Cardiac septum (tissue), 1 donor: ENCODE data around the gene TET2. TPM values are rescaled to one million over a fixed set of nuclear protein-coding genes. Genes with fewer than 3 reads are reported as not detected.
A peak's percentile ranks its signal among the peaks of the same experiment; 100 is the strongest.

Experiments used
- DNase-seq: peaks from one replicate; pipeline ENCODE4 v3.0.0-alpha.2; 2020; ENCODE audit warnings: low spot score
- intact Hi-C: fragments of 100-400 bp; cut with DNase I; formaldehyde crosslinking; loops from one replicate; pipeline ENCODE4 v1.14.0; 2022
- total RNA-seq: library from RNA; stranded (reverse); fragmentation: NEBNext Ultra II Directional; extraction: Animal tissue kit (Norgen Biotek cat#: 25700); gene quantifications from one replicate; pipeline ENCODE4 v1.2.1, GENCODE V29; 2021
- donor health status: DM: no; HTN: no; CAD: no.

The TET2 gene
- total RNA-seq, 1 donor from 2014 or later: 19.5 TPM

DNA sequence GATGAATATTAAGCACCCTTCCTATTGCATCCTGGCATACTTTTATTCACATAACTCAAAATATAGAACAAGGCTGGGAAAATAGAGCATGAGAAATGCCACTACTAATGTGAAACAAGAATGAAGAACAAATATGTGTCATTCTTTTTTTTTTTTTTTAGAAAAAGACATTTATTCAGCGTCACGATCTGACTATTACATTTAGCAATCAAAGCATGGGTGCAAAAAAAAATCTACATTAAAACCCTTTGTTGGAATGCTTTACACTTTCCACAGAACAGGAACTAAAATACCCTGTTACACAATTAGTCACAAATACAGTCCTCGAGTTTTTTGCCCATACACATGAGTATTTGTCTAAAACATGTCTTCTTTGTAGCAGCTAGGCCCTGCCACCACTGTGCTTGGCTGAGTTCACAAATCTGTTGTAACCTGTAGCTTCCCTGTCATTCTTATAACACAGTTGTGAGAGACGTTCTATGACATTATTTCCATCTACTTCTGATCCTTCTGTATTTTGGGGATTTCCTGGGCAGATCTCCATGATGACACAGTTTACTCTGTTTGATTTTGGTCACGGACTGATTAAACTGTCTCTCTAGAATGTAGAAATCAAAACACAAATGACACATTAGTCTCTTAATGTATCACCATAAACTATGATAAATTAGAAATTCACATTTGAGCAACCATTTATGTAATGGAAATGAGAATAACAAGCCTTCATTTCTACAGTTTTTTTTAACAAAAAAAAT is 9.4 kb upstream of the TET2 start:
- intact Hi-C loops: no loop called here
- DNase-seq: no peak

GRCh38 chr4:105139646-105140045 is 7.0 kb upstream of the TET2 start:
- intact Hi-C loops: loop anchor here (10.0 kb wide), 2 partner anchors 235 to 565 kb away; partner anchors contain the start of genes GSTCD and INTS12
- no peak for DNase-seq

DNA sequence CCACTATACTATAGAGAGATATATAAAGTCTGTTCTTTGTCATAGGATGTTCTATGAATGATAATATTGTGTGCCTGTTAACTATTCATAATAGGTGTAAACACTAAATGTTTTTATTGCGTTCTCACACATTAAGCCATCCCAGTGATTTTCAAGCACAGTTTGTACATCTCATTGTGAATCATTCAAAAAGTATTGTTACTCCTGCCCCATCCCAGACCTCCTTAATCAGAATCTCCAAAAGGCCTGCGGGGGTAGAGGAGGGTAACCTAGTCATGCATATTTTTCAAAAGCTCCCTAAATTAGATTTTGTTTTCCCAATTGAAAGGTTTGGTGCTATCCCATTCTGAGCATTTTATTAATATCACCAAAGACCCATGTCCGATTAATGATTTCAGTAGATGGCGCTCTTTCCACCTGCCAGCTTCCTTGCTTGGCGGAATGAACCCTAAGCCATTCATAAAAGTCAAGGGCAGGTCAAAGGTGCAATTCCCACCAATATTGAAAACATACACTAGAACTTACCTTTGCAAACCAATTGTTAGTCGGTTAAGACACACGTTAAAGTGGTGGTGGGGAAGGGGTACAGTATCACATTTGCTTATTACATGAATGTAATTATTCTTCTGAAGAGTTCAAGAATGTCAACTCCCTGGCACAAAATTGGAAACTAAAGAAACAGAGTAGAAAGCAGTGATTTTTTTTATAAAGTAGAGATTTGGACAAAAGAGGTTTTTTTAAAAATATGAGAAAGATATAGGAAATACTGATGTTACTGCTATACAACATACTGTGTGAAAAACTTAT is 5.8 kb upstream of the TET2 start:
- DNase-seq: no peak
- intact Hi-C loops: loop anchor here (10.0 kb wide), 2 partner anchors 234 to 564 kb away; partner anchors contain the start of genes GSTCD and INTS12

DNA sequence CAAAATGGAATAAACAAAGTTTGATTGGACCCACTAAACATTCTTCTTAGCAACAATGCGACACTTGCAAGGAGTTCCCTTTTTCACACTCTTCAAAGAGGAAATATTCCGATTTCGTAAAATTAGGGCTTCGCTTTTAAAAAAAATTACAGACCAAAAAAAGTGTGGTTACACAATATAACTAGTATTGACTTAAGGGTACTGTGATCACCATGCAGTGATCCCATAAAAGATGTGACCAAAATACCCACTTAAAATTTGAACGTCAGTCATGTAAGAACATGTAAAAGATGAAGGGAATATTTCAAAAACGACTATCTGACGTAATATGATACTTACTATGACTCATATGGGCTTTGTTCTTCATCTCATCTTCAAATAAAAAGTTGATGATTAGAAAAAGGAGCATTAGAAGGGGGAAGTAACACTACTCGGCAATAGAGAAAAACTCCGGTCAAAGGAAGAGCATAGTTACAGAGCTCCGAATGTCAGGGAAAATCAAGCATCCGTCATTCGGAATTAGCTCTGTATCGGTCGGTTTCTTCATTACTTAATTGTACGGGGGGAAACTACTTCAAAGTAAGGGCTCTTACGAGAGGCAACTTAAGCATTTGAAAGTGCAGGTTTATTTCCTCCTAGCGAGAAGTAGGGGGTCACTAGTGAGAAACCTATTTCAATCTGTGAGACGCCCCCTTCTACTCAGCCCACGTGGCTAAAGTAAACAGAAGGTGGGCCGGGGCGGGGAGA is 1.3 kb upstream of the TET2 start:
- no peak for DNase-seq
- intact Hi-C loops: loop anchor here (5.0 to 10.0 kb wide), 3 partner anchors 97 to 559 kb away; partner anchors contain the start of genes GSTCD and INTS12

DNA sequence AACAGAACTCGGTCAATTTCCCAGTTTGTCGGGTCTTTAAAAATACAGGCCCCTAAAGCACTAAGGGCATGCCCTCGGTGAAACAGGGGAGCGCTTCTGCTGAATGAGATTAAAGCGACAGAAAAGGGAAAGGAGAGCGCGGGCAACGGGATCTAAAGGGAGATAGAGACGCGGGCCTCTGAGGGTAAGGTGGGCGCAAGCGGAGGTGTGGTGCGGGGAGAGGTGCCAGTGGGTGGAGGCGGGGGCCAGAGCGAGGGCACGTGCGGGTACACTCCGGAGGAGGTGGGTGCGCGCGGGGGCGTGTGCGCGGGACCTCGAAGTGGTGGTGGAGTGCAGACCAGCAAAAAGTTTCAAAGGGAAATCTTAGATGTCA is 787 bp upstream of the TET2 start:
- DNase-seq: peak; percentile 78
- intact Hi-C loops: loop anchor here (2.0 to 10.0 kb wide), 5 partner anchors 45 to 559 kb away; partner anchors contain the start of genes GSTCD and INTS12

GRCh38 chr4:105147016-105147552 is 408 bp downstream of the TET2 start:
- DNase-seq: no peak
- intact Hi-C loops: loop anchor here (2.0 to 10.0 kb wide), 5 partner anchors 44 to 558 kb away; partner anchors contain the start of genes GSTCD and INTS12

- intact Hi-C loops: loop anchor here (2.0 to 10.0 kb wide), 5 partner anchors 43 to 557 kb away; partner anchors contain the start of genes GSTCD and INTS12
- DNase-seq: no peak
These were observed 981 bp downstream of the TET2 start for GRCh38 chr4:105147553-105148161.

DNA sequence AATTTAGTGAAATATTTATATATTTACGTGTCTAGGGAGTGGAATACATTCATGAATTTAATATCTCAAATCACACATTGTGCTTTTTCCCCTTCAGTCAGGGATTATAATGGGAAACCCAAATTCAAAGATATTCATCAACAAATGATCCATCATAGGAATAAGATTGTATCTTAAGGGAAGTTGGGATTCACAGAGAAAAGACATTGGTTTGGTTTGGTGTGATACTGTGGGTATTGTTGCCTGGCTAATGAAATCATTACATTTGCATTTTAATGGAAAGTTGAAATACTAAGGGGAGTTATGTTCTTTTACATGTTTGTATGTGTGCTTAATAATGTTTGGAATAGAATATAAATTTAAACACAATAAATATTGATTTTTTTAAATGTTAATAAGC is 1.7 kb downstream of the TET2 start:
- intact Hi-C loops: loop anchor here (5.0 to 10.0 kb wide), 3 partner anchors 94 to 556 kb away; partner anchors contain the start of genes GSTCD and INTS12
- DNase-seq: no peak

DNA sequence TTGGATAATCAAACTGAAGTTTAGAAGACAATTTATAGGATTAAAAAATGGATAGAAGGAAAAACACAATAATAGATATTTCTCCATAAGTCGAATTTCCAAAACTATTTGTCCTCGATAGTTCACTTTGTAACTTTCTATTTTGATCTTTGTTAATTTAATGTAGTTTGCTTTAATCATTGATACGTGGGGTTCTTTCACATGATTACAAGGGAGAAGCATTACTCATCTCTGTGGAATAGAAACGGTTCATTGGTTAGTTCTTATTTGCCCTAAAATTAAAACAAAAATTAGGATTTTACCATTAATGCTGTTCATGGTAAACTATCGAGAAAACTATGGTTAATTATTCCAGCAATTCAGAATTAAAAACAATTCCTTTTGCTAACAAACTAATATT is 2.1 kb downstream of the TET2 start:
- intact Hi-C loops: loop anchor here (5.0 to 10.0 kb wide), 3 partner anchors 94 to 556 kb away; partner anchors contain the start of genes GSTCD and INTS12
- no peak for DNase-seq

GRCh38 chr4:105149771-105150170 is 3.1 kb downstream of the TET2 start:
- DNase-seq: no peak
- intact Hi-C loops: loop anchor here (5.0 to 10.0 kb wide), 3 partner anchors 93 to 555 kb away; partner anchors contain the start of genes GSTCD and INTS12

GRCh38 chr4:105150503-105150902 is 3.8 kb downstream of the TET2 start:
- intact Hi-C loops: no loop called here
- DNase-seq: no peak

DNA sequence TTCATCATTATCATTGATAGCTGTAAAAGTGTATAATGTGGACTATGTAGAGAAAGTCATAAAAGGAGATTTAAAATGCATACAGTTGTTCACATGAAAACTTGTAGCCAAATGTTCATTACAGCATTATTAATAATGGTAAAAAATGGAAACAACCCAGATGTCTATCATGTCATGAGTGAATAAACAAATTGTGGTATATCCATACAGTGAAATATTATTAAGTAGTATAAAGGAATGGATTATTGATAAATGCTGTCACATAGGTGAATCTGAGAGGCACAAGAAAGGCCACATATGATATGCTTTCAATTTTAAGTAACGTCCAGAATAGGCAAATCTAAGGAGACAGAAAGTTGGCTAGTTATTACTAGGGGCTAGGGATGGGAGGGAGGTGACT is 7.1 kb downstream of the TET2 start:
- DNase-seq: no peak
- intact Hi-C loops: no loop called here

DNA sequence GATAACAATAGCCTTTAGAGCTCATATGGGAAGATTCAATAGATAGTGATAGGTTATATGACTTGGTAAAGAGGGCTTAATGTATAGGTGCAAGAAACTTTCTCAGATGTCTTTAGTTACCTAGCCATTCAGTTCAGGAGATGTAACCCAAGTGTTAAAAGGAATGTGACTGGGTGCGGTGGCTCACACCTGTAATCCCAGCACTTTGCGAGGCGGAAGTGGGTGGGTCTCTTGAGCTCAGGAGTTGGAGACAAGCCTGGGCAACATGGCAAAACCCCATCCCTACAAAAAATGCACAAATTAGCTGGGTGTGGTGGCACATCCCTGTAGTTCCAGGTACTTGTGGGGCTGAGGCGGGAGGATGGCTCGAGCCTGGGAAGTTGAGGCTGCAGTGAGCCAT is 7.9 kb downstream of the TET2 start:
- intact Hi-C loops: no loop called here
- DNase-seq: no peak

DNA sequence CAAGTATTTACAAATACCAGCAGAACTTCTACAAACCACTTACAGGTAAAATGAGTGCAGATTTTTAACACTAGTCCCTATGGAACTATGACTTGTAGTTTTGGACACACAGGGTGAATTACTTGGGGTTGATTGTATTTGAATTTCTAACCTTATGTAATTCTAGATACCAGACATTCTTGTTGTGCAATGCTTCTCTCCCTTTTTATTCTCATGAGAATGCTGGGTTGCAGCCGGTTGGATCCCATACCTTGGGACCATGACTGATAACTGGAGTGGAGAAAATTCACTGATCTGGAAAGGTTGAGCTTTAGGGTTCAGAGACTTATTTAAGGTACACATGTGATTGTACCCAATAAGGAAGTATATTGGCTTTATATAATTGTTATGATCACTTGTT is 8.8 kb downstream of the TET2 start:
- intact Hi-C loops: no loop called here
- no peak for DNase-seq

GRCh38 chr4:105158837-105159236 is 12.2 kb downstream of the TET2 start:
- no peak for DNase-seq

DNA sequence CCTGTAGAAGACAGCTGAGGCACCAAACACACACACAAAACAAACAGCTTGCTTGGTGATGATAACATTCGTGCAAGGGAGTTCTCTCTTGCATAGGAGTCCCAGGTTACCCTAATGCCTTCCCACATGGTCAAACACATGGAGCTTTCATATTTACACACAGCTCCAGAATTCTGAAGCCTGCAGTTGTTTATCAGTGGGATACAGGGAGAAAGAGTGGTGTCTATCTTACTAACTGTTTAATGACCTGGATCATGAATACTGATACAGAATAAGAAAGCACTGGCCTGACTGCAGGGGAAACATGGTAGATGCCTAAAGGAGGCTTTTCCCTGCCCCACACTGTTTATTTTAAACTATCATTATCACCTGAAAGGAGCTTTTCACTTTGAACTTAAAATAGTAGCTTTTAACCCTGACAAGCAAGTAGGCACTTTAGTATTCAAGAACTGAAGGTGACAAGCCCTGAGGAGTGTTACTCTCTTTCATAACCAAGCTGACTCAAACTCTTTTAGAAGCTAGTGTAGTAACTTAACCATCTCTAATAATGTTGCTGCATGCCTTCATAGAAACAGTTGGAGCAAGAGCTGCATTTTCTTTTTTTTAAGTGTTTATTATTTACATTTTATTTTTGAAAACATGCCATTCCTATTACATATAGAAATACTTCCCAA is 15.6 kb downstream of the TET2 start:
- no peak for DNase-seq
- intact Hi-C loops: no loop called here

More at GRCh38 chr4:105158837-105159236, 12.2 kb downstream of the TET2 start:
- intact Hi-C loops: no loop called here

DNA sequence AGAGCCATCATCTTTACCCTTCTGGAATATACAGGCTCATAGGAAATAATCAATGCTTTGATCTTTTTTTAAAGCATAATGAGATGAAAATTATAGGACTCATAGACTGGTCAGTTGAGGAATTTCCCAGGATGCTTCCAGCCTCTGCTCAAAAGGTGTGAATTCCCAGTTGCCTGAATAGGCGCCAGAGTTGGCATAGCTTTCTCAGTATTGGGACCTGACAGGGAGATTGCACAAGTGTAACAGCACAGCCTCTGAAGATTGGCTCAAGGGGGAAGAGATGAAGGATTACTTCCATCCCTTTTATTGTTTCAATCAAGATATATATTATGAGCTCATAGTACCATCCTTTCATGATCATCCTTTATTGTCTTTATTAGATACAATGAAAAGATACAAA is 17.9 kb downstream of the TET2 start:
- no peak for DNase-seq
- intact Hi-C loops: no loop called here

GRCh38 chr4:105166066-105166465 is 19.4 kb downstream of the TET2 start:
- intact Hi-C loops: no loop called here
- DNase-seq: no peak
